Sigmoid colon (tissue), 4 donors: ENCODE measurements around the gene NOA1.

Experiments used
- CTCF ChIP-seq, 4 experiments: fragments of 450-650 bp in 3 of 4; fragments of 200-600 bp in 1 of 4; IDR thresholded peaks; one replicate each; pipeline ENCODE4 v1.5.1; 2016 to 2019; ENCODE audit warnings: antibody characterized with exemption in 4 of 4, mild to moderate bottlenecking in 3 of 4, moderate library complexity in 2 of 4
- EP300 ChIP-seq, 4 donors: sonication (generic); formaldehyde crosslinking; IDR thresholded peaks; one replicate each; pipeline ENCODE4 v1.6.1; 2017; ENCODE audit warnings: antibody characterized with exemption in 4 of 4
- POLR2A ChIP-seq, 2 donors: fragments of 450-650 bp; IDR thresholded peaks; one replicate each; pipeline ENCODE4 v1.6.1; 2016; ENCODE audit warnings: antibody characterized with exemption in 2 of 2, mild to moderate bottlenecking in 2 of 2, moderate library complexity in 2 of 2
- POLR2AphosphoS5 ChIP-seq, 4 donors: sonication (generic); formaldehyde crosslinking; IDR thresholded peaks; one replicate each; pipeline ENCODE4 v1.6.1; 2017; ENCODE audit warnings: antibody characterized with exemption in 4 of 4

GRCh38 chr4:56953680-56954520 is 23.5 kb downstream of the NOA1 start:
- no peak for TF ChIP-seq CTCF (IDR thresholded peaks at IDR 0.05)
- TF ChIP-seq EP300 (IDR thresholded peaks at IDR 0.05) = no peak
- TF ChIP-seq POLR2A (IDR thresholded peaks at IDR 0.05) = no peak
- no peak for TF ChIP-seq POLR2AphosphoS5 (IDR thresholded peaks at IDR 0.05)
